Measurements from ENCODE around the gene MIAT. TPM values are rescaled to one million over a fixed set of nuclear protein-coding genes. Genes with fewer than 3 reads are reported as not detected.

MIAT gene
- total RNA-seq (2016; rRNA removed; fragmentation: Illumina TruSeq; extraction: Trizol) (0.04 TPM in 1 of 2 replicates, not detected in the other), polyA plus RNA-seq (2011; rRNA removed) (under 0.01 TPM in 1 of 2 replicates, not detected in the other), polyA minus RNA-seq (2011; rRNA and poly(A)+ RNA removed; ENCODE audit: low replicate concordance) (0.02 and 0.14 TPM in 2 replicates), Bru-seq, nascent RNA (percentile 24 among the genes with signal in this experiment), BruChase-seq, experiment 1, labeled RNA remaining after a 6-hour chase (percentile 13 among the genes with signal in this experiment), BruChase-seq, experiment 2, labeled RNA remaining after a 2-hour chase (percentile 22 among the genes with signal in this experiment)
- total RNA-seq (2016; cell fraction: cytosol; rRNA removed; fragmentation: Illumina TruSeq; extraction: Trizol; ENCODE audit: low read depth) = not detected in 2 replicates
- 0.03 and 0.06 TPM in 2 replicates for total RNA-seq (2016; cell fraction: insoluble cytoplasmic fraction; rRNA removed; fragmentation: Illumina TruSeq; extraction: Trizol)
- total RNA-seq (2016; cell fraction: membrane; rRNA removed; fragmentation: Illumina TruSeq; extraction: Trizol) = 0.03 TPM in 2 replicates
- 0.22 TPM in 2 replicates for total RNA-seq (2016; cell fraction: nucleus; rRNA removed; fragmentation: Illumina TruSeq; extraction: Trizol)
- 0.01 TPM in 1 of 2 replicates, not detected in the other for polyA plus RNA-seq (2011; cell fraction: cytosol; rRNA removed)
- polyA plus RNA-seq (2011; cell fraction: nucleus; rRNA removed) = 0.02 and 0.03 TPM in 2 replicates
- not detected in 2 replicates for polyA plus RNA-seq (2012)
- not detected in 2 replicates for polyA plus RNA-seq (2016; cell fraction: cytosol; fragmentation: Illumina TruSeq; extraction: Trizol; ENCODE audit: low read depth)
- not detected in 2 replicates for polyA plus RNA-seq (2016; cell fraction: insoluble cytoplasmic fraction; fragmentation: Illumina TruSeq; extraction: Trizol; ENCODE audit: low read depth)
- polyA plus RNA-seq (2016; cell fraction: membrane; fragmentation: Illumina TruSeq; extraction: Trizol; ENCODE audit: low read depth) = not detected in 2 replicates
- not detected in 2 replicates for polyA plus RNA-seq (2016; cell fraction: nucleus; fragmentation: Illumina TruSeq; extraction: Trizol; ENCODE audit: insufficient read depth, low read depth)
- polyA minus RNA-seq (2011; cell fraction: cytosol; rRNA and poly(A)+ RNA removed) = not detected in 2 replicates
- polyA minus RNA-seq (2011; cell fraction: nucleus; rRNA and poly(A)+ RNA removed) = 0.13 and 0.25 TPM in 2 replicates
- long read RNA-seq, experiment 1 = 0 reads
- long read RNA-seq, experiment 2 = 0 reads

DNA sequence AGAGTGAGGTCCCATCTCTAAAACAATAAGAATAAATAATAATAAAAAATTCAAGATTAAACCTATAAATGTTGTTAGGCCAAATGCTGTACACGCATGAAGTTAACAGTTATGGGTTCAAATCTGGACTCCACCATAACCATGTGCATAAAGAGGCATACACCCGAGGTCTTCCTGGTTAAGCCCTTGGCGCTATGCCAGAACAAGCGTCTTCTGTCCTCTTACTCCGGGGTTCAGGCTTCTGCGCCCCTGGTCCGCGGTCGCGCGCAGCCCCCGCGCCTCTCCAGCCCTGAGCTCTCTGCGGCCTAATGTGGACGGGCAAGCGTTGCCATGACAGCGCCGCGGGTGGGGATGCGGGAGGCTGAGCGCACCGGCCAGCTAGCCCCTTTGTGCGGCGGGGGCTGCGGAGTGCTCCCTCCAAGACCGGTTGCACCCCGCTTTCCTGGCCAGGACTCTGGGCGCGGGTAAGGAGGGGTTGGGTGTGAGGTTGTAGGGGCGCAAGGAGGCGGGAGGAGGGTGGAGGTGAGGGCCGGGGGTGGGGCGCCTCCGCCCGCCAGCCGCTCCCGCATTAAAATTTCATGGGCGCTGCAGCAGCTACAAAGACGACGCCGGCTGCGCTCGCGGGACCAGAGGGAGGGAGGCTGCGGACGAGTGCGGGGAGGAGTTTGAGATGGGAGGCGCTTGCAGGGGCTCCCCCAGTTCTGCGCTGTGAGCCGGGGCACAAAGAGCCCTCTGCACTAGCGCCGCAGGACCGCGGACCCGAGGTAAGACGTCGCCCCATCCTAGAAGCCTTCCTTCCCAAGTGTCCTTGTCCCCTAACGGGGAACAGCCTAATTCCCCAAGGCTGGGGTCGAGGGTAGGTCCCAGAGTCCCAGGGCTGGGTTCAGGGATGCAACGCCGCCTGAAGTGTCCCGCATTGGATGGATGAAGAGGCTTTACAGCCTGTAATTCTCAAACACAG, at the start of gene MIAT:
MIAT (plus strand) TSS at position 698 of the 961 bp plus-strand sequence.
- CTCF ChIA-PET (ENCODE audit: low intra/inter-chr PET ratio, low total read pairs) = no interaction called here
- no TSS peak for BruUV-seq (replicated peaks)
- DNase-seq (ENCODE audit: low spot score) (no peak), ATAC-seq (no peak), FAIRE-seq (no peak)
- POLR2A ChIA-PET = no interaction called here
- Histone ChIP-seq H3K27me3 (ENCODE audit: control insufficient read depth in 1 of 2, insufficient read depth in 2 of 2, low read length in 2 of 2) (peaks cover 6 to 66% of the 10 kb centered on the region in 2 experiments; a peak in 4 of 5 replicates), H3K27ac (ENCODE audit: extremely low read length, insufficient read depth, low read length) (no peak within 1 kb of the TSS), H4K20me1 (ENCODE audit: insufficient read depth, low read length) (no peaks in the 10 kb centered on the region), H3K9me3 (ENCODE audit: low read length) (no peaks in the 10 kb centered on the region), H3K79me2 (ENCODE audit: insufficient read depth, low read length) (no peaks in the 10 kb centered on the region), H3K4me3 (replicated peaks in 1 of 3; ENCODE audit: insufficient read depth in 1 of 3, low read depth in 2 of 3, low read length in 3 of 3) (no peak within 1 kb of the TSS), H3K9ac (ENCODE audit: insufficient read depth, low read depth, low read length) (no peak within 1 kb of the TSS), H2AFZ (ENCODE audit: low read length) (no peak within 1 kb of the TSS), H3K4me2 (ENCODE audit: low read depth, low read length) (no peak within 1 kb of the TSS), H3K36me3 (replicated peaks in 1 of 2; ENCODE audit: control insufficient read depth in 1 of 2, insufficient read depth in 2 of 2, low read length in 2 of 2) (no peaks in the 10 kb centered on the region), H3K4me1 (ENCODE audit: insufficient read depth, low read length) (no peaks in the 10 kb centered on the region)
- WGBS (ENCODE audit: low lambda C conversion rate) = 38% methylated on average over 26 of the region's 62 CpGs
- intact Hi-C loops (cut with micrococcal nuclease; ENCODE audit: unreplicated experiment) = no loop called here
- in situ Hi-C loops (cut with HindIII; ENCODE audit: extremely low pct_ligation_motif_present, low pct_unique_long_range_greater_than_20kb) = no loop called here
- TF ChIP-seq ZMYM4 (CRISPR knock-in tag; IDR thresholded peaks at IDR 0.05) (no peak), CBX2 (IDR thresholded peaks at IDR 0.05; ENCODE audit: low read depth, low read length) (no peak), CBX2 (CRISPR knock-in tag; IDR thresholded peaks at IDR 0.05; ENCODE audit: low read depth) (no peak), SRSF1 (optimal IDR thresholded peaks at IDR 0.05; ENCODE audit: low read depth, low read length) (no peak), ZNF276 (CRISPR knock-in tag; IDR thresholded peaks at IDR 0.05; ENCODE audit: low read depth) (no peak), ZNF101 (CRISPR knock-in tag; IDR thresholded peaks at IDR 0.05; ENCODE audit: borderline replicate concordance, low read depth) (no peak), AGO1 (IDR thresholded peaks at IDR 0.05; ENCODE audit: low read depth, low read length, poor library complexity, severe bottlenecking) (no peak), ZSCAN22 (CRISPR knock-in tag; IDR thresholded peaks at IDR 0.05) (no peak), ZSCAN5A (CRISPR knock-in tag; IDR thresholded peaks at IDR 0.05; ENCODE audit: borderline replicate concordance) (no peak)
- TF ChIP-seq, protein P1, sequence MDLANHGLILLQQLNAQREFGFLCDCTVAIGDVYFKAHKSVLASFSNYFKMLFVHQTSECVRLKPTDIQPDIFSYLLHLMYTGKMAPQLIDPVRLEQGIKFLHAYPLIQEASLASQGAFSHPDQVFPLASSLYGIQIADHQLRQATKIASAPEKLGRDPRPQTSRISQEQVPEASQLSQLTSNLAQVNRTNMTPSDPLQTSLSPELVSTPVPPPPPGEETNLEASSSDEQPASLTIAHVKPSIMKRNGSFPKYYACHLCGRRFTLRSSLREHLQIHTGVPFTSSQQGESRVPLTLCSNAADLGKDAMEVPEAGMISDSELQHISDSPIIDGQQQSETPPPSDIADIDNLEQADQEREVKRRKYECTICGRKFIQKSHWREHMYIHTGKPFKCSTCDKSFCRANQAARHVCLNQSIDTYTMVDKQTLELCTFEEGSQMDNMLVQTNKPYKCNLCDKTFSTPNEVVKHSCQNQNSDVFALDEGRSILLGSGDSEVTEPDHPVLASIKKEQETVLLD (CRISPR knock-in tag; IDR thresholded peaks at IDR 0.05; ENCODE audit: low read depth) = no peak
- TF ChIP-seq, protein P2, sequence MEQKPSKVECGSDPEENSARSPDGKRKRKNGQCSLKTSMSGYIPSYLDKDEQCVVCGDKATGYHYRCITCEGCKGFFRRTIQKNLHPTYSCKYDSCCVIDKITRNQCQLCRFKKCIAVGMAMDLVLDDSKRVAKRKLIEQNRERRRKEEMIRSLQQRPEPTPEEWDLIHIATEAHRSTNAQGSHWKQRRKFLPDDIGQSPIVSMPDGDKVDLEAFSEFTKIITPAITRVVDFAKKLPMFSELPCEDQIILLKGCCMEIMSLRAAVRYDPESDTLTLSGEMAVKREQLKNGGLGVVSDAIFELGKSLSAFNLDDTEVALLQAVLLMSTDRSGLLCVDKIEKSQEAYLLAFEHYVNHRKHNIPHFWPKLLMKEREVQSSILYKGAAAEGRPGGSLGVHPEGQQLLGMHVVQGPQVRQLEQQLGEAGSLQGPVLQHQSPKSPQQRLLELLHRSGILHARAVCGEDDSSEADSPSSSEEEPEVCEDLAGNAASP (CRISPR knock-in tag; IDR thresholded peaks at IDR 0.05; ENCODE audit: borderline replicate concordance) = no peak
